NT2/D1 (cell line): Measurements from ENCODE around the gene HECTD1.

Experiments used
- SUZ12 ChIP-seq: IDR thresholded peaks from 2 replicates; pipeline ENCODE4 v1.6.1; 2011; ENCODE audit not compliant: insufficient read length, insufficient read depth; ENCODE audit errors: extremely low read depth
- YY1 ChIP-seq: IDR thresholded peaks from 2 replicates; pipeline ENCODE4 v1.6.1; 2011; ENCODE audit not compliant: insufficient read length, insufficient read depth

- TF ChIP-seq SUZ12 (no peak), YY1 (no peak)
Observed at GRCh38 chr14:31166271-31166561, 41.4 kb downstream of the HECTD1 start.
